NCI-H82 treated with DMSO at 0.1 percent for 48 hours (cell line): ENCODE measurements around the gene TUBA4B.

ENCODE experiments used
- DNase-seq: peaks from one replicate; lab custom pipeline; 2025; ENCODE audit not compliant: unreplicated experiment; lab: John Stamatoyannopoulos, UW

Gene TUBA4B

DNA sequence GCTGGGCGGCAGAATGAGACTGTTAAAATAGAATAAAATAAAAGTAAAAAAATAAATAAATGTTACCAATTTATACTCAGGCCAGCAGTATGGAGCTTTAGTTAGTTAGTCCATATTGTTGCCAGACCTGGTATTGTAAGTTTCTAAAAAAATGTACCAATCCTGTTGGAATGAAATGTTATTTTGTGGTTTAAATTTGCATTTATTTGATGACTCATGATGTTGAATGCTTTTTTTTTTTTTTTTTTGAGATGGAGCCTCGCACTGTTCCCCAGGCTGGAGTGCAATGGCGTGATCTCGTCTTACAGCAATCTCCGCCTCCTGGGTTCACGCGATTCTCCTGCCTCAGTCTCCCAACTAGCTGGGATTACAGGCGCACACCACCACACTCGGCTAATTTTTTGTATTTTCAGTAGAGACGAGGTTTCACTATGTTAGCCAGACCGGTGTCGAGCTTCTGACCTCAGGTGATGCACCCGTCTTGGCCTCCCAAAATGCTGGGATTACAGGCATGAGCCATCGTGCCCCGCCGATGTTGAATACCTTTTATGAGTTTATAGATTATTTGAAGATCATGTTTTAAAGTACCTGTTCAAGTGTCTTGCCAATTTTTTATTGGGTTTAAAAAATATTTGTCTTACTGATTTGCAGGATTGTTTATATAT, 61.9 kb downstream of the TUBA4B start:
- no peak for DNase-seq
